OCI-LY1 (cell line): Measurements from ENCODE around the gene ABHD17B.

Experiments used
- H2AFZ ChIP-seq: fragments of 200-600 bp; sonication (generic), shearing (Covaris generic); 2 replicates; pipeline ENCODE4 v1.6.0; 2014; ENCODE audit warnings: antibody characterized with exemption, mild to moderate bottlenecking, low read length
- H3F3A ChIP-seq: fragments of 200-600 bp; sonication (generic), shearing (Covaris generic); 2 replicates; pipeline ENCODE4 v1.6.0; 2014; ENCODE audit warnings: mild to moderate bottlenecking, antibody characterized with exemption, low read length, moderate library complexity; ENCODE audit not compliant: insufficient read depth
- H3K27ac ChIP-seq: fragments of 200-600 bp; sonication (generic); 2 replicates; pipeline ENCODE4 v1.5.1; 2014; ENCODE audit warnings: low read length, mixed run types, mild to moderate bottlenecking, low read depth; ENCODE audit not compliant: poor library complexity, severe bottlenecking
- H3K27me3 ChIP-seq: fragments of 200-600 bp; sonication (generic); 2 replicates; pipeline ENCODE4 v1.6.0; 2014; ENCODE audit warnings: antibody characterized with exemption, mild to moderate bottlenecking, low read length, moderate library complexity; ENCODE audit not compliant: insufficient read depth
- H3K36me3 ChIP-seq: fragments of 200-600 bp; sonication (generic); 2 replicates; pipeline ENCODE4 v1.6.1; 2014; ENCODE audit warnings: mild to moderate bottlenecking, antibody characterized with exemption, low read length, moderate library complexity, mixed read lengths; ENCODE audit not compliant: insufficient read depth
- H3K4me1 ChIP-seq: fragments of 200-600 bp; sonication (generic); 2 replicates; pipeline ENCODE4 v1.5.1; 2014; ENCODE audit warnings: mild to moderate bottlenecking, low read length, moderate library complexity; ENCODE audit not compliant: insufficient read depth, severe bottlenecking
- H3K4me2 ChIP-seq: fragments of 200-600 bp; sonication (generic), shearing (Covaris generic); 2 replicates; pipeline ENCODE4 v1.6.1; 2014; ENCODE audit warnings: low read length
- H3K4me3 ChIP-seq: fragments of 200-600 bp; sonication (generic); 2 replicates; pipeline ENCODE4 v1.5.1; 2014; ENCODE audit warnings: low read length, low read depth, mild to moderate bottlenecking, mixed read lengths; ENCODE audit not compliant: poor library complexity, severe bottlenecking
- H3K79me2 ChIP-seq: fragments of 200-600 bp; shearing (Covaris generic); 2 replicates; pipeline ENCODE4 v1.6.1; 2016; ENCODE audit warnings: mixed run types, low read length, mixed read lengths; ENCODE audit not compliant: insufficient read depth
- H3K9ac ChIP-seq: fragments of 200-600 bp; sonication (generic), shearing (Covaris generic); 2 replicates; pipeline ENCODE4 v1.6.1; 2014; ENCODE audit warnings: mild to moderate bottlenecking, low read length, mixed read lengths
- H3K9me2 ChIP-seq: fragments of 200-600 bp; sonication (generic), shearing (Covaris generic); 2 replicates; pipeline ENCODE4 v1.6.1; 2014; ENCODE audit warnings: low read depth, mild to moderate bottlenecking, low read length, mixed read lengths
- H3K9me3 ChIP-seq: fragments of 200-600 bp; shearing (Covaris generic); 2 replicates; pipeline ENCODE4 v1.6.1; 2014; ENCODE audit warnings: low read length, mixed read lengths
- H4K20me1 ChIP-seq: fragments of 200-600 bp; sonication (generic), shearing (Covaris generic); 2 replicates; pipeline ENCODE4 v1.6.0; 2016; ENCODE audit warnings: mild to moderate bottlenecking, low read length; ENCODE audit not compliant: insufficient read depth
- EZH2 ChIP-seq: fragments of 200-600 bp; sonication (generic), shearing (Covaris generic); IDR thresholded peaks from 2 replicates; pipeline ENCODE4 v1.8.0; 2017; ENCODE audit warnings: borderline replicate concordance, mixed run types, mild to moderate bottlenecking, antibody characterized with exemption, low read length, moderate library complexity, mixed read lengths
- TF ChIP-seq, protein P1 (sequence below): fragments of 200-600 bp; sonication (generic), shearing (Covaris generic); IDR thresholded peaks from 2 replicates; pipeline ENCODE4 v1.5.1; 2017; ENCODE audit warnings: mild to moderate bottlenecking, antibody characterized with exemption, low read length, moderate library complexity, mixed read lengths

ABHD17B gene

DNA sequence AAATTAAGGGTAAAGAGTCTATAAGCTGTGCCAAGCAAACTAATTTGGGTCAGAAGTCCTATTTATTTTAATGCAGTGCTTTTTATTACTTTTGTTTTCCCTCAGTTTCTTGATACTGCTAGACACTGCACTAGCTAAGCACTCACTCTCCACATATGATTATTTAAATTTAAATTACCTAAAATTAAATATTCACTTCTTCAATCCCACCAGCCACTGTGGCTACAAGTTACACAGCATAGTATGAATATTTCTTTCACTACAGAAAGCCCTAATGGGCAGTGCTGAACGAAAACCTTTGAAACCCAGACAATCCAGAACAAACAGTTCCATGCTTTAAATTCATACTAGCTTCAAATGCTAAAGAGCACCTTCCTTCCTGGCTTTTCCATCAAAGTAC, 23.6 kb downstream of the ABHD17B start:
- Histone ChIP-seq H3K27ac (no peak overlapping the region), H3K9ac (no peak overlapping the region), H3K79me2 (peaks cover 74% of the 10 kb centered on the region), H3K9me3 (peaks cover 12% of the 10 kb centered on the region), H3K9me2 (no peaks in the 10 kb centered on the region), H4K20me1 (no peaks in the 10 kb centered on the region), H3F3A (no peaks in the 10 kb centered on the region), H2AFZ (no peak overlapping the region), H3K4me3 (no peak overlapping the region), H3K36me3 (no peaks in the 10 kb centered on the region), H3K4me2 (no peak overlapping the region), H3K4me1 (peaks cover 43% of the 10 kb centered on the region), H3K27me3 (no peaks in the 10 kb centered on the region)
- TF ChIP-seq EZH2, result no peak
- TF ChIP-seq, protein P1, sequence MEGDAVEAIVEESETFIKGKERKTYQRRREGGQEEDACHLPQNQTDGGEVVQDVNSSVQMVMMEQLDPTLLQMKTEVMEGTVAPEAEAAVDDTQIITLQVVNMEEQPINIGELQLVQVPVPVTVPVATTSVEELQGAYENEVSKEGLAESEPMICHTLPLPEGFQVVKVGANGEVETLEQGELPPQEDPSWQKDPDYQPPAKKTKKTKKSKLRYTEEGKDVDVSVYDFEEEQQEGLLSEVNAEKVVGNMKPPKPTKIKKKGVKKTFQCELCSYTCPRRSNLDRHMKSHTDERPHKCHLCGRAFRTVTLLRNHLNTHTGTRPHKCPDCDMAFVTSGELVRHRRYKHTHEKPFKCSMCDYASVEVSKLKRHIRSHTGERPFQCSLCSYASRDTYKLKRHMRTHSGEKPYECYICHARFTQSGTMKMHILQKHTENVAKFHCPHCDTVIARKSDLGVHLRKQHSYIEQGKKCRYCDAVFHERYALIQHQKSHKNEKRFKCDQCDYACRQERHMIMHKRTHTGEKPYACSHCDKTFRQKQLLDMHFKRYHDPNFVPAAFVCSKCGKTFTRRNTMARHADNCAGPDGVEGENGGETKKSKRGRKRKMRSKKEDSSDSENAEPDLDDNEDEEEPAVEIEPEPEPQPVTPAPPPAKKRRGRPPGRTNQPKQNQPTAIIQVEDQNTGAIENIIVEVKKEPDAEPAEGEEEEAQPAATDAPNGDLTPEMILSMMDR, result no peak

DNA sequence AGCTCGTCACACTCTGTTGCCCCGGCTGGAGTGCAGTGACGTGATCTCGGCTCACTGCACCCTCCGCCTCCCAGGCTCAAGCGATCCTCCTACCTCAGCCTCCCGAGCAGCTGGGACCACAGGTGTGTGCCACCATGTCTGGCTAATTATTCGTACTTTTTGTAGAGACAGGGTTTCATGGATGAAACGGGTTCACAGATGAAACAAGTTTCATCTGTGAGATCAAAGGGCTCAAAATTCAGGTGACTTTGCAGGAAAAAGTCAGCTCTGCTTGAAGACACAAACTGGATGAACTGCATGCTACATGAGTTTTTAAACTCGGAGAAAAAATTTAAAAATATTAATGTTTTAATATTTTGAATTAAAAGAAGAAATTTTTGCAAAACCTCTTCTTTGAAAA, 24.5 kb downstream of the ABHD17B start:
- H3K9ac ChIP-seq, result no peak overlapping the region
- peaks cover 75% of the 10 kb centered on the region for H3K79me2 ChIP-seq
- no peaks in the 10 kb centered on the region for H3K27me3 ChIP-seq
- no peaks in the 10 kb centered on the region for H4K20me1 ChIP-seq
- no peaks in the 10 kb centered on the region for H3K36me3 ChIP-seq
- H3K9me3 ChIP-seq, result peaks cover 14% of the 10 kb centered on the region
- H3K4me1 ChIP-seq, result peaks cover 35% of the 10 kb centered on the region
- no peaks in the 10 kb centered on the region for H3F3A ChIP-seq
- H3K9me2 ChIP-seq, result no peaks in the 10 kb centered on the region
- peak overlapping the region; percentile 53 for H3K27ac ChIP-seq
- no peak overlapping the region for H3K4me3 ChIP-seq
- H2AFZ ChIP-seq, result no peak overlapping the region
- TF ChIP-seq EZH2, result no peak
- TF ChIP-seq, protein P1, result no peak
- H3K4me2 ChIP-seq, result no peak overlapping the region

DNA sequence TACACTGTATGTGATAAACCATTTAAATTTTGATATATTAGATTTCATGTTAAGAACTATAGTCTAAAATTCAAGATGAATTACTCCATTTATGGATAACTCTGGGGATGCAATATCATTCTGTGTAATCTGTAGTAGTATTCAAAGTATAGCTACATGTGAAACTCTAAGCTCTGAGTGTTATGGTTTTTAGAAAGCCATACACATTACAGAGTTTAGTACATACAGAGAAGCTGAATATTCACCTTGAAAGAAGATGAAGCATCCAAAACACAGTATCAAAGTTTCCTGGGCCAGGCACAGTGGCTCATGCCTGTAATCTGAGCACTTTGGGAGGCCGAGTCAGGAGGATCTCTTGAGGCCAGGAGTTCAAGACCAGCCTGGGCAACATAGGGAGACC, 25.0 kb downstream of the ABHD17B start:
- H4K20me1 ChIP-seq, result no peaks in the 10 kb centered on the region
- peak overlapping the region; percentile 53 for H3K27ac ChIP-seq
- H3K4me3 ChIP-seq, result no peak overlapping the region
- H3K9me2 ChIP-seq, result no peaks in the 10 kb centered on the region
- peaks cover 18% of the 10 kb centered on the region for H3K9me3 ChIP-seq
- peaks cover 73% of the 10 kb centered on the region for H3K79me2 ChIP-seq
- H3K4me2 ChIP-seq, result no peak overlapping the region
- no peaks in the 10 kb centered on the region for H3F3A ChIP-seq
- no peaks in the 10 kb centered on the region; the same call in 1 of the 2 replicates for H3K36me3 ChIP-seq
- no peak overlapping the region for H3K9ac ChIP-seq
- peaks cover 30% of the 10 kb centered on the region for H3K4me1 ChIP-seq
- no peak for TF ChIP-seq EZH2
- TF ChIP-seq, protein P1, result no peak
- H3K27me3 ChIP-seq, result no peaks in the 10 kb centered on the region
- H2AFZ ChIP-seq, result no peak overlapping the region
